NCI-H146 treated with DMSO at 0.1 percent for 48 hours (cell line): Measurements from ENCODE around the gene GPX6.
"Not testable (repeated sequence)": the region's sequence is repeated elsewhere in the genome, so short reads cannot be mapped to it uniquely, and the experiment has no call there.

Experiments
- DNase-seq: peaks from one replicate; lab custom pipeline; 2025; ENCODE audit not compliant: unreplicated experiment; lab: John Stamatoyannopoulos, UW

Gene GPX6, protein sequence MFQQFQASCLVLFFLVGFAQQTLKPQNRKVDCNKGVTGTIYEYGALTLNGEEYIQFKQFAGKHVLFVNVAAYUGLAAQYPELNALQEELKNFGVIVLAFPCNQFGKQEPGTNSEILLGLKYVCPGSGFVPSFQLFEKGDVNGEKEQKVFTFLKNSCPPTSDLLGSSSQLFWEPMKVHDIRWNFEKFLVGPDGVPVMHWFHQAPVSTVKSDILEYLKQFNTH

DNA sequence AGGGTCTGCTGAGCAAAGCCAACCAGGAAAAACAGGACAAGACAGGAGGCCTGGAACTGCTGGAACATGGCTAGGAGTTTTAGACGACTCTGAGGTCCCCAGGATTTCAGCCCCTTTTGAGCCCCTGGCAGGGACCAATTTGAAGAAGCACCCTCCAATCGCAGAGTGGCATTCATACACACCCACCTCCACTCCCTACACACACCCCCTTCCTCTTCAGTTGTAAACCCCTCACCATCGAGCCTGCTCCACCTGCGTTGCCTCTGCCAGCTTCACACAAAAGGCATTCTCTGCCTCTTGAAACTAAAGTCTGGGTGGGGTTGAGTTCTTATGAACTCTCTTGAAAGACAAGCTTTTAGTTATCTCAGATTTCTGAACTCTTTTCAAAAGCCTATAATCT, at the start of gene GPX6:
Gene GPX6 (minus strand): TSS at position 118 of the 400 bp plus-strand sequence. CDS start 50 bp downstream, at position 68.
- no peak for DNase-seq

DNA sequence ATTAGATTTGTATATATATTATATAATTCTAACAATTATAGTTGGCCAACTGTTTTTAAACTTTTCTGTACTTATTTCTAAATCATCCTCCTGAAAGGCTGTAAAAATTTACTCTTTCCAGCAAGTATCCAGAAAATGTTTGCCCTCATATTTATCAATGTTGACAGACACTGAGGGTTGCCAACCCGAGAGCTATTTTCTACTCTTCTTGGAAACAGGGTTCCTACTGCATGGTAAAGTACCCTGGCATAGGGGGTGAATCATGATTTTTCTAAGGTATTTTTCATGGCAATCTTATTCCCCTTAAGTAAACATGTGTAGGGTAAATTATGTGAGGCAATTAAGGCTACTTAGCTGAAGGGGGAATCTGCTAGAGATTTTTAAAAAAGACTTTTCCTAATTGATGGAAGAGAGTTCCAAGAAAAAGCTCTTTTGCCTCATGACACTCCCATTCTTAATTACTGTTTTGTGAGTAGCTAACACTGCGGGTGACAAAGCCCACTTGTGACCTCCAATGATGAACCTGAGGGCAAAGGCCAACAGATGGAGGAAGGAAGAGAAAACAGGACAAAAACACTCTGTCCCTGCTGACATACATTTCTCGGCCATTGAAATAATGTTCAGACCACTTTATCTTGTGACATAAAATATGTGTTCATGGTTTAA, 48.0 kb upstream of the GPX6 start:
- DNase-seq = no peak

DNA sequence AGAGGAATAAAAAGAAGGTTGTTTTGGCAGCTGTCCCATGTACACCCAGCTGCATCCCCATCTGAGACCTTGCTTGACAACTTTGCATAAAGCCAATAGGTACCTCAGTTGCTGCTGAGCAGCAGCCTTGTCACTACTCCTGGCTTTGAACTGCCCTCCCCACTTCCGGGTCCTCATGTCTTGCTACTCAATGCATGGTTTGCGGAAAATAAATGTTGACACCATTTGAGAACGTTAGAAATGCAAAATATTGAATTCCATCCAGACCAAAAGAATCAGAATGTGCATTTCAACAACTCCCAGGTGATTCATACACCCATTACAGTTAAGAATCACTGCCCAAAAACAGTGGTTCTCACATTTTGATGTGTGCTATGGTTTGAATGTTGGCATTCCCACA, 43.0 kb upstream of the GPX6 start:
- DNase-seq = no peak

DNA sequence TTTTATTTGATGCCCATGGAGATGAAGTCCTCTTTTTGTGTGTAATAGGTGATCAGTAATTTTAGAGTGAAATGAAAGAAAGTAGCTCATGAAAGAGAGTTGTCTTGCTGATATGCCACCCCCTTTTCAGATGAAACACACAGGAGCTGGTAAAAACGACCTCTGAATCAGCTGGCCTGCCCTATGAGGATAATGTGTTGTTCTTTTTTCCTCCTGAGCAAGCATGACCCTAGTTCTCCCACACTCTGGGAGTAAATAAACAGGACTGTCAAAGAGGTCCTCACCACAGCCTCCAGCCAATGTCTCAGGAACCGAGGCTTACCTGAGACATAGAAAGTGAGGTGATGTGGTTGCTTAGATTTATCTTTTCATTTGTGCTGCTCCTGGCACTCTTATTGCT, 39.5 kb upstream of the GPX6 start:
- DNase-seq = no peak

DNA sequence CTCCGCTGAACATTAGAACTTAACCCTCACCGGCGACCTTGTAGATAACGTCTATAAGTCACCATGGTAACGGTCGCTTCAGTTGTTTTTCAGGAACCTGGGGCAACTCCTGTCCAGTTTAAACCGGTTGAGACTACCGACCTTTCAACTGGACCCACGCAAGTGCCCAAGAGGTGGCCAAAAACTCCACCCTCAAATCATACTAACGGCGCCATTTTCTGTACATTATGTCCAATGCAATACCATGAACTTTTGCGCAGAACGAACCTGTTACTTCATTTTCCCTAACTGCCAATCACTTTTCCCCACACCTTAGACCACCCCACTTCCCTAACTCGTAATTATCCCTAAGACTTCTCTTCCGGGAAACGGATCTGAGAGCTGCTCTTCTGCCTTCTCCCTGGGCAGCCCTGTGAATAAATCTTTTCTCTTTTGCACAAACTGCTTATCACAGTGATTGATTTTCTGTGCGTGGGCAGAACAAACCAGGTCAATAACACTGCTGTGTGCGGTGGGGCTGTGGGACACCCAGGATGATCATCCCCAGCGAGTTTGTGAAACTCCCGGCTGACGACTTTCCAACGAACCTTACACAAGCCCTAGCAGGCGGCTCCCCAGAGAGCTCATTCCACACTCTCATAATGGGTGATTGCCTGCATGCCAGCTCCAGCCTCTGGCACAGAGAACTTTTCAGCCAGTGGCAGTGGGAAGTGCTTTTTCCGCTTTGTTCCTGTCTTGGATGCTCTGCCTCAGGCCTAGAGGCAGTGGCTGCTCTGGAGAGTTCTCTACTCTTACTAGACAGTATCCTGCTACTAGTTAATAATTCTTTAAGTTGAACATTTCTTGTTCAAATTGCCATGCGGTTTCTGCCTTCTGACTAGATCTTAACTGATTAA, 38.6 kb upstream of the GPX6 start:
- DNase-seq = peak; percentile 8

DNA sequence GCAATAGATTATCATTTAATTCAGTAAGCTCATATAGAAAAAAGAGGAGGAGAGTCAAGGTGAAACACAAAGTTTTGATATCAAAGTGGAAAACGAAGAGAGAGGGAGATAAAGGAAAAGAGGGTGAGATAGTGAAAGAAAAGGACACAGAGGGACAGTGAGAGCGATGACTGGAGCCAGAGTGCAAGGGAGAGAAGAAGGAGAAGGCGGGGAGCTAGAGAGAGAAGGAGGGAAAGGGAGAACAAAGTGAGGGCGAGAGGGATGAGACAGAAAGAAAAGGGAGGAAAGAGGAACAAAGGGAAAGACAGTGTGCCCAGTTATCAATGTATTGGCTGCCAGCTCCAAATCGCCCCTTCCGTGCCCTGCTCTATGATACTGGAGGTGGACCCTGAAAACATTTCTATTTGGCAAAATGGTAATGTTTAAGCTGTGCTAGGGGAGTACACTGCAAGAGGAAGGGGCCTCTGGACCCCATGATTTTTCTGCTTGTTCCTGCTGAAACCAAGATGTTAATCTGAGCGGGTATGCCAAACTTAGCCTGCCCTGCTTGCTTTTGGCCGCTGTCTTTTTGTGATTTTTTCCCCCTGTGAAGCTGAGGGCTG, 37.9 kb upstream of the GPX6 start:
- DNase-seq = no peak

DNA sequence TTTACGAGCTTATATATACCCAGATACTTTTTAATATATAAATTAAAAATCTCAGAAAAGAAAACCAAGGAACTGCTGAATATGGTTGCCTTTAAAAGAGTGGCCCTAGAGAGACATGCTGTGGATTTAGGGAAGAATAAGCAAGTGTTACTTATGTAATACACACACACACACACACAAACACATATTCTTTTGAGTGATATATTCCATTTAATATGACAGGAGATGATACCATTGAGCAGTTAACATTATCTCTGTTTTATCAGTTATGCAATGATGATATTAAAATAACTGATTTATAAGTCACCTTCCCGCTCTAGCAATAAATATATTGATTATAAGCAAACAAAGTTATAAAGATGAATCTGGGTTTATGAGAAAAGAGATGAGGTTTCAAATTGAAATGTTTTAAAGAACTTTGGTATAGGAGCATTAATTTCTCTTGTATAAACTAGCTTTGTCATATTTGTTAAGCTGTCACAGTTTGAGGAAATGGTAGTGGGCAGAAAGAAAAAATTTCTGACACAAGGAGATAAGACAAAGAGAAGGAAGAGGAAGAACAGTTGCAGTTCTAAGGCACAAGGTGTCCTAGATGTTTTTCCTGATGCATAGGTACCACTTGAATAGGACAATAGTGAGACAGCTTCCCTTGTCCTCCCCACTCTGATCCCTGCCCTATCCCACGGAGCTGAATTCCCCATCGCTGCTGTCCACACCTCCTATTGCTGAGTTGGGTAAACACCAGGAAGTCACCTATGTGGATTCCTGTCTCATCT, 36.5 kb upstream of the GPX6 start:
- DNase-seq = no peak

DNA sequence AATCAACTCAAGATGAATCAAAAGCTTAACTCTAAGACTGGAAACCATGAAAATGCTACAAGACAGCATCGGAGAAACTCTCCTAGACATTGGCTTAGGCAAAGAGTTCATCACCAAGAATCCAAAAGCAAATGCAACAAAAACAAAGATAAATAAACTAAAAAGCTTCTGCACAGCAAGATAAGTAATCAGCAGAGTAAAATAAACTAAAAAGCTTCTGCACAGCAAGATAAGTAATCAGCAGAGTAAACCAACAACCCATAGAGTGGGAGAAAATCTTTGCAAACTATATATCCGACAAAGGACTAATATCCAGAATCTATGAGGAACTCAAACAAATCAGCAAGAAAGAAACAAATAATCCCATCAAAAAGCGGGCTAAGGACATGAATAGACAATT, 31.4 kb upstream of the GPX6 start:
- not testable (repeated sequence) for DNase-seq

DNA sequence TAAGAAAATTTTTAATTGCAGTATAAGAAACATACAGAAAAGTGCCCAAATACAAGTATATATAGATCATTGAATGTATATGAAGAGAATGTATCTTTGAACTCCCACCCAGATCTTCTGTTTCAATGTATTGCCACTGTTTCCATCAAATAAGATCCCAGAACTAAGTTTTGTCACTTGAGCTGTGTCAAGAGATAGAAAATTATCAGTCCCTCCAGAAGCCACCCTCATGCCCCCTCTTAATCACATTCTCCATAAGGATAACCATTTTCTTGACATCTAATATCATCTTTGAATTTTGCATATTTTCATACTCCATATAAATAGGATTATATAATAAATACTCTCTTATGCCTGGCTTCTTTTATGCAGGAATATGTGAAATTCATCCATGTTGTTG, 30.4 kb upstream of the GPX6 start:
- no peak for DNase-seq

DNA sequence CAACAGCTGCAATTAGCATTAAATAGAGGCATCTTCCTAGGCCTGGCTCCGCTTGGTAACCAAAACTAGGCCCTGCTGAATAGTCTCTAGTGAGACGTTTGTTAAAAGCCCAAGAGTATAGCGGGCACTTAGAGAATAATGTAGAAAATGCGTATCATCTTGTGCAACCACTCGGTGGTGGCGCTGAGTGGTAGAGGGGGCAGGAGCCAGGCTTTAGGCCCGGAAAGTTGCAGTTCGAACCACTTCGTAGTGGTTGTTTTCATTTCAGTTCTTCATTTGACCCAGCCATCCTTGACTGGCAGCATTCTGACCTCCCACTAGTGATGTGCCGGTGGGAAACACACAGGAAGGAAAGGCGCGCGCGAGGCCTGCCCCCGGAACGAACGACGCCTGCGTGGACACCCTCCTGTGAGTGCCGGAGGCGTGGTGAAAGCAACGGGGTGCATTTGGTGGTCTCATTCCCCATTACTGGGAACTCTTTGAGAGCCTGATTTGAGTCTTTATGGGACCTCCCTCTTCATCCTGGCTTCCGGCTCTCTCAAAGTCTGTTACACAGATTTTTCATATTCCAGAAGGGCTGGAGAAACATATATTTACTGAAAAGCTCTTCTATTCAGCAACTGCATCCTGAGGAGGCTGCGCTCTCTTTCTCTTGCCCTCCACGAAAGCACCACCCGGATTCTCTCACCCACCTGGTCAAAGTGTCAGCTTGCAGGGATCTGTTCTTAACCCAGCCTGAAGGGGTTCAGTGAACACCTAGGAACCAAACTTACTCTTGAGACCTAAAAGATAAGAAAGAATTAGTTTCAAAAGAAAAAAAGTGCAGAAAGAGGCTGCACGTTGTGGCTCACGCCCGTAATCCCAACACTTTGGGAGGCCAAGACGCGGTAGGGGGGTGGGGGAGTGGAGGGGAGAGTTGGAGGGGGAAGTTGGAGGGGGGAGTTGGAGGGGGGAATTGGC, 28.3 kb upstream of the GPX6 start:
- DNase-seq = peak; percentile 64

DNA sequence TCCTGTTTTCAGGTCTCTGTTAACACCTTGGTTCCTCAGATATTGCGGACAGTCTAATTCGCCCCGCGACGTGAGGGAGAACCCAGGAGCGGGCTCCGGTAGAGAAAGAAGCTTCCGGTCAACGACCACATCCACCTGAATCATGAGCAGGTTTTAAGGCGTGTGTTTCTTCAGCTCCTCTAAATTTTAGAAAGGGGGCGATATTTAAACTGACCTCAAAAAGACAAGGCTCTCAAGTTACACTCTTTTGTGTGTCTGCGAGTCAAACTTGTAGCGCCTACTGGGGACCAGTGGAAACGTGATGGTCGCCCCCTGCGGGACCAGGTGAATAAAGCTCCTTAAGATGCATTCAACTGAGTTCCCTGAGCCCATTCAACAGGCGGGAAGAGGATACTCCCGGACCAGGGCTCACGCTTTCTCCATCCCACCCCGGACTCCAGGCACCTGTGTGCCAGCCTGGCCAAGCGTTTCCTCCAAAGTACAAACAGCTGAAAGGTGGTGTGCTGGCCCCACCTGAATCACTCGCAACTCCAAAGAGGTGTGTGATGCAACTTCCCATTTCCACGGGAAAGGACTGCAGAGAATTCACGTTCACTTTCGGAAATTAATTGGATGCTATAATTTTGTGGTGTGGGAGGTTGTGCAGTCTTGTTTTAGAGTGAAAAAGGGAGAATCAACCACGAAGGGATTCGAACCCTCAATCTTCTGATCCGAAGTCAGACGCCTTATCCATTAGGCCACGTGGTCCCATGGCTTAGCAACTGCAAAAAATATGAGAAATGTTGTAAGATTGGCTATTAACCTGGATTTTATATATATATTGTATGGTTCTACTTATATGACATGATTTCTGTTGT, 27.1 kb upstream of the GPX6 start:
- peak; percentile 70 for DNase-seq

DNA sequence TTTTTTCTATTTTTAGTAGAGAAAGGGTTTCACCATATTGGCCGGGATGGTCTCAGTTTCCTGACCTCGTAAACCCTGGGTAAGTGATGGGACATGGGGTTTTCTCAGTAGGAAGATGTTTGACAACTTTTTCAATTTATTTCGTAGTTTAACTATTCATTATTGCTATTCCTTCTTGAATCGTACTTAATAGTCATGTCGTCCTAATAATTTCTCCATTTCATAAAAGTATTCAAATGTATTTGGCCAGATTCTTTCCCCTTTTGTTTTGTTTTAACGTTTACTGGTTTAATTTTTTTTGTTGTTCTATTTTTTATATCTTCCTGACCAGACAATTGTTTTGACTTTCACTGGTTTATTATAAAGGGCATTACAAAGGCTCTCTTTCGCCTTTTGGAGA, 26.4 kb upstream of the GPX6 start:
- DNase-seq = no peak

DNA sequence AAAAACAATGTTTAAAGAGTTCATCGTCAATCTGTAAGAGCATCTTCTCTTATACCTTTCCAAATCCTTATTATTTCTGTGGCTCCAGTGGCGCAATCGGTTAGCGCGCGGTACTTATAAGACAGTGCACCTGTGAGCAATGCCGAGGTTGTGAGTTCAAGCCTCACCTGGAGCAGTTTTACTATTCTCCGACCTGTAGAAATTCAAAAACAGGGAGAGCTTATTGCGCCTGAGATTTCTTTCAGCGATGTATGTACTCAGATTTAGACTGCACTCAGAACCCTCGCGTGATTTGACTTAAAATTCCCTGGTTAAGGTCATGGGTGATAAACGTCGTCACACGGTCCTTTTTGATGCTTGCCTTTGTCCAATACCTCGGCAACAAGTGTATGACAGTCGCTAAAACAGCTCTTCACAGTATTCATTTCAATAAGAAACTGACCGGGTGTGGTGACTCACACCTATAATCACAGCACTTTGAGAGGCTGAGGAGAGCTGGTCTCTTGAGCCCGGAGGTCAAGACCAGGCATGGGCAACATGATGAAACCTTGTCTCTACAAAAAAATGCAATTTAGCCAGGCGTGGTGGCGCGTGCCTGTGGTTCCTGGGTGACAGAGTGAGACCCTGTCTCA, 22.0 kb upstream of the GPX6 start:
- no peak for DNase-seq

DNA sequence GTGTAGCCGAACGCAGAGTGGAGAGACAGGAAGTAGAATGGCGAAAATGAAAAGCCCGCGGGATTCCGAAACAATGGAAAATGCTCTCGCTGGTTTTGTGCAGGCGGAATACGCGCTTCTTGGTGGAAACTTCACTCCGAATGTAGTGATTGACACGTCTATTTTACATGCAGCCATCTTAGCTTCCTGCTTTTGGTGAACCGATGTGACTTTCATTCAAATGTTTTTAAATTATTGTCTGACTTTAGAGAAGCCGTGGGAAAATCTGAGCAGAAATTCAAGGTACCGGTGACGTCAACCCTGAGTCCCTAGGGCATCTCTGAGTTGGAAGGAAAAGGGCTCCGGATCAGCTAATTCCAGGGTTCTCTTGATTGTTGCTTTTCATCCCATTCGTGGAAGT, 21.5 kb upstream of the GPX6 start:
- no peak for DNase-seq

DNA sequence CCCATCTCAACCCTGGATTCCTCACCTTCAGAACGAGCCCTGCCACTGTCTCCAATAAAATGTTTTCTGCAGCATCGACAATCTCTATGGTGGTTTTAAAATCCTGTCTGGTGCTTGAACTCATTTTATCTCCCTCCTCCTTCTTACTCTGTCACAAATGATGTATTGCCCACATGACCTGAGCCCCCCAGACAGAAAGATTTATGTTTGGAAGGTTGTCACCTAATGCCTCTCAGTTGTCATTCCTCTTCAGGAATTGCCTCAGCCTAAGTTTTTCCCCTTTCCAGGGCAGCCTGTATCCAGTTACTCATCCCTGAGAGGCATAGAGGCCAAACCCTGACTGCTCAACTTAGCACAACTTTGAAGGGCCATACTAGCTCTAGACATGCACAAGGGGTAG, 19.3 kb upstream of the GPX6 start:
- no peak for DNase-seq

DNA sequence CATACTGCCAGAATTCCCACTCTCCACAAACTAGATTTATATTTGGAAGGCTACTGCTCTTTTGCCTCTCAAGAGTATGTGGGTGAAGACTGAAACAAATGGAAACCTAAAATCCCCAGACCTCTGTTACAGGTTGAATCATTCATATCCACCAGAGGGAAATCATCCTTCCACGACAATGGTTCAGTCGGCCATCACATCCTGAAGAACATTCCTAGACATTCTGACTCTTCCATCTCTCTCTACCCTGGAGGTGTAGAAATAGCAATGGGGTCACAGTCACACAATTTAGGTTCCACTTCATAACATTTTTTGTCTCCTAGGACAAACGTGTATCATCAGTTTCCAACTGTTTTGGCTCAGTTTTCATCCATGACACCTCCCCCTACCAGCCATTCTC, 18.7 kb upstream of the GPX6 start:
- no peak for DNase-seq

DNA sequence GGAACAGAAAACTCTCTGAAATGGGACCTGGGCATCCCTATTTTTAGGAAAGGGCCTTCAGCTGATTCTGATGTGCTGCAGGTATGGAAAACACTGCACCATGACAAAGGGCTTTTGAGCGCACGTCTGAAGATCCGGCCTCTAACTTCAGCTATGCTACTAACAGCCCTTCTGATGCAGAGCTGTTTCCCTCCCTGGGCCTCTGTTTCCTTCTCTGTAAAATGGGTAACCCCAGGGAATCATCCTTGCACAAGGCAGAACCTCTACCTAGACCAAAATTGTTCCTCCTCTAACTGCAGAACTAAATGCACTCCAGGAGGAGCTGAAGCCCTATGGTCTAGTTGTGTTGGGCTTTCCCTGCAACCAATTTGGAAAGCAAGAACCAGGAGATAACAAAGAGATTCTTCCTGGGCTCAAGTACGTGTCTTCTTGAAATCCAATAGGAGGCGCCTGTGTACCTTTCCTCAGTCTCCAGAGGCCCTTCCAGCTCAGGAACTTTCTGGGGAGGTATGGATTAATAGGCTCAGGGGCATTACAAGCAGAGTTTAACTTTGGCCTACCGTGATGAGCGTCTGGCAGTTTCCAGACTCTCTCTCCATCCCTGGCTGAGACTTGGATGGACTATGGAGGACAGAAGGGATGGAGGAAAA, 16.0 kb upstream of the GPX6 start:
- no peak for DNase-seq

DNA sequence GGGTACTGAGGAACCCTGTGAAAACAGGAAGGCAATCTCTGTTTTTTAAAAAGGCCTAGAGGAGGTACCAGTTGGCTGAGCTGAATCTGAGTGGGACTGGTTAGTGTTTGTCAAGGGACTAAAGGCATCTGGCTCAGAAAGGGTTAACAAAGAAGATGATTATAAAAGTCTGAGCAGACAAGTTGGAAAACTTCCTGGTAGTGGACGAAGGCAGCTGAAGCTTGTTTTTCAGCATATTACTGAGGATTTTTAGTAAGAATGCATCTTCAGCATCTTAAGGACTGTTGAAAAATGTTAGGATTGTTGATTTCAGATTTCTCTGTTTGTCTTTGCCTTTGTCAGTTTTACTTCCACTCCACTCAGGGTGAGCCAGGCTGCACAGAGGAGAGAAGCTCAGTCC, 15.2 kb upstream of the GPX6 start:
- DNase-seq = no peak
